Esophagus muscularis mucosa (tissue), 4 donors: ENCODE data around the gene CEBPE.

Source experiments
- CTCF ChIP-seq, 3 experiments: fragments of 200-600 bp in 2 of 3; fragments of 450-650 bp in 1 of 3; sonication (generic) in 2 of 3; IDR thresholded peaks; one replicate each; pipeline ENCODE4 v1.5.1; 2017 to 2019; ENCODE audit warnings: antibody characterized with exemption in 3 of 3, mild to moderate bottlenecking in 2 of 3, moderate library complexity in 1 of 3
- EP300 ChIP-seq: sonication (generic); formaldehyde crosslinking; IDR thresholded peaks from one replicate; pipeline ENCODE4 v1.6.1; 2017; ENCODE audit warnings: antibody characterized with exemption
- POLR2A ChIP-seq: fragments of 450-650 bp; IDR thresholded peaks from one replicate; pipeline ENCODE4 v1.6.1; 2017; ENCODE audit warnings: antibody characterized with exemption, moderate library complexity, mild to moderate bottlenecking, low read depth

- no peak for TF ChIP-seq EP300
- peak in 1 of 3 experiments; percentile 5 for TF ChIP-seq CTCF (IDR thresholded peaks at IDR 0.05)
- TF ChIP-seq POLR2A = peak; percentile 59
Observed at GRCh38 chr14:23094666-23095195, 24.3 kb downstream of the CEBPE start, which contains the start of gene ACIN1.
